B cell (primary cell): ENCODE data around the gene CLDN7.

ENCODE experiments used
- EZH2 ChIP-seq: IDR thresholded peaks from 2 replicates; pipeline ENCODE4 v1.6.1; 2012; ENCODE audit warnings: borderline replicate concordance, low read depth, mild to moderate bottlenecking, moderate library complexity, low read length; ENCODE audit not compliant: insufficient read depth, poor library complexity, severe bottlenecking
- TF ChIP-seq, protein P1 (sequence below): fragments of 200-600 bp; IDR thresholded peaks from one replicate; pipeline ENCODE4 v1.8.0; 2022; ENCODE audit warnings: antibody characterized with exemption, mild to moderate bottlenecking

DNA sequence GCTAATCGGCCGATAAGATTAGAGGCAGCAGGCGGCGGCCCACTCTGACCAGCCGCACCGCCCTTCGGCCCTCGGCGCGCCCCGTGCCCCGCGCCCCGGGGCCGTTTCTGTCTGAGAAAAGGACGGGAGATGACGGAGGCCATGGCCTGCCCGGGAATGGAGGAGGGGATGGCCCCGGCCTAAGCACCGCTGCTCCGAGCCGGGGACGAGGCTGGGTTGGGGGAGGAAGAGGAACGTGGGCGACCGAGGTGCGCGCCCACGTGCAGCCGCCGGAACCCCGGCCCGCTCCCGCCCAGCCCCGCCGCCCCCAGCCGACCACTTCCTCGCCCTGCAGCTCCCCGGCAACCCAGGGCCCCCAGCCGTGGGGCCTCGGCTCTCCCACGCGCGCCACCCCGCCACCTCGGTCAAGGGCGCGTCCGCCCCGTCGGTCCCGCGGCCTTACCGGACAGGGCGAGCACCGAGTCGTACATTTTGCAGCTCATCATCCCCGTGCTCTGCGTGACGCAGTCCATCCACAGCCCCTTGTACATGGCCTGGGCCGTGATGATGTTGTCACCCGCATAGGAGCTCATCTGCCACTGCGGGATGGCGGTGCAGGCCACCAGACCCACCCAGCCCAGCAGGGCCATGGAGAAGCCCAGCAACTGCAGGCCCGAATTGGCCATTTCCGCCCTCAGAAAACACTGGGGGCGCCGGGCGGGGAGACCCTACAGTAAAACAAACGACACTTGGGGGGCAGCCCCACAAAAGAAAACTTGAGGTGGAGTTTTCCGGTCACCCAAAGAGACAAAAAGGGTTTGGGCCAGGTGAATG is 693 bp downstream of the CLDN7 start:
- TF ChIP-seq, protein P1, sequence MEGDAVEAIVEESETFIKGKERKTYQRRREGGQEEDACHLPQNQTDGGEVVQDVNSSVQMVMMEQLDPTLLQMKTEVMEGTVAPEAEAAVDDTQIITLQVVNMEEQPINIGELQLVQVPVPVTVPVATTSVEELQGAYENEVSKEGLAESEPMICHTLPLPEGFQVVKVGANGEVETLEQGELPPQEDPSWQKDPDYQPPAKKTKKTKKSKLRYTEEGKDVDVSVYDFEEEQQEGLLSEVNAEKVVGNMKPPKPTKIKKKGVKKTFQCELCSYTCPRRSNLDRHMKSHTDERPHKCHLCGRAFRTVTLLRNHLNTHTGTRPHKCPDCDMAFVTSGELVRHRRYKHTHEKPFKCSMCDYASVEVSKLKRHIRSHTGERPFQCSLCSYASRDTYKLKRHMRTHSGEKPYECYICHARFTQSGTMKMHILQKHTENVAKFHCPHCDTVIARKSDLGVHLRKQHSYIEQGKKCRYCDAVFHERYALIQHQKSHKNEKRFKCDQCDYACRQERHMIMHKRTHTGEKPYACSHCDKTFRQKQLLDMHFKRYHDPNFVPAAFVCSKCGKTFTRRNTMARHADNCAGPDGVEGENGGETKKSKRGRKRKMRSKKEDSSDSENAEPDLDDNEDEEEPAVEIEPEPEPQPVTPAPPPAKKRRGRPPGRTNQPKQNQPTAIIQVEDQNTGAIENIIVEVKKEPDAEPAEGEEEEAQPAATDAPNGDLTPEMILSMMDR, result no peak
- no peak for TF ChIP-seq EZH2
